Muscle of arm (tissue), 12 donors: Measurements from ENCODE around the gene MYD88. TPM values are rescaled to one million over a fixed set of nuclear protein-coding genes. Genes with fewer than 3 reads are reported as not detected.

ENCODE experiments used
- DNase-seq: peaks from one replicate; pipeline ENCODE4 v3.0.0-alpha.2; 2013
- polyA plus RNA-seq, 12 donors: library from polyadenylated mRNA; unstranded; fragments of 120-200 nt; gene quantifications; one replicate each; pipeline ENCODE4 v1.2.1, GENCODE V29; 2013; ENCODE audit not compliant: insufficient read length in 12 of 12

The MYD88 gene
- polyA plus RNA-seq, 12 donors: 15.4 to 38.2 (median 22.6) TPM; not detected in 1

- DNase-seq: no peak
Measured at GRCh38 chr3:38163117-38163840, 24.8 kb downstream of the MYD88 start.

GRCh38 chr3:38163841-38164642, 25.6 kb downstream of the MYD88 start:
- no peak for DNase-seq

- no peak for DNase-seq
Measured at GRCh38 chr3:38164643-38164951, 26.1 kb downstream of the MYD88 start.

DNA sequence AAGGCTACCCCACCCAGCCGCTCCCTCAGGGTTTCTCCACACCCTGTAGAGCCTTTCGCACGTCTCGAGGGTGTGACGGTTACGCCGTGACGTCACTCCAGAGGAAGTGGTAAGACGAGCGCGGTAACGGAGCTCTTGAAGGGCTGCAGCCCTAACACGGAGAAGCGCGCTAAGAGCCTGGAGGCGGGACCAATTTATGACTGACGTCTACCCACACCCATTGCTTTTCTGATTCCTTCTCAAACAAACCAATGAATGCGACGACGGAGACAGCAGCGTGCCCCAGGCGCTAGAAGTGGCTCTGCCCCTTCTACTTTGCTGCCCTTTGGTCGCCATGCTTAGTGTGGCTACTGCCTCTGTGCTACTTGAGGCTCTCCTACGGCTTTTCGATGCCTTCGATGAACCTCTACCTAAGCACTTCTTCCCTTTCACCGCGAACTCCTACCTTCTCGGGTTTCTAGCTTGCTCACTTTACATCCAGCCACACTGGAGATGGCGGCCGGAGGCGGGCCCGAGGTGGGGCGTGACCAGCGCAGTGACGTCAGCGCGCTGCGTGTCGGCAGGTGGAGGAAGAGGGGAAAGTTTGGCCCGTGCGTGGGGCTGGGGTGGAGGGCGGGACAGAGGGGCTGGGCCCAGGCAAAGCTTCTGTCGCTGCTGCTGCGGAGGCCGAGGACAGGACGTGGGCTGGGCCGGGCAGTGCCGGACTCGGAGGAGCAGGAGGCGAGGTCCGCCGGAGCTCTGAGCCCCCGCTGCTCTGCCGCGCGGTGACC, 26.7 kb downstream of the MYD88 start, which contains the start of gene OXSR1:
Gene OXSR1 (plus strand): TSS at position 586 of the 770 bp plus-strand sequence. CDS start 340 bp downstream, outside the sequence.
- peak; percentile 99 for DNase-seq

DNA sequence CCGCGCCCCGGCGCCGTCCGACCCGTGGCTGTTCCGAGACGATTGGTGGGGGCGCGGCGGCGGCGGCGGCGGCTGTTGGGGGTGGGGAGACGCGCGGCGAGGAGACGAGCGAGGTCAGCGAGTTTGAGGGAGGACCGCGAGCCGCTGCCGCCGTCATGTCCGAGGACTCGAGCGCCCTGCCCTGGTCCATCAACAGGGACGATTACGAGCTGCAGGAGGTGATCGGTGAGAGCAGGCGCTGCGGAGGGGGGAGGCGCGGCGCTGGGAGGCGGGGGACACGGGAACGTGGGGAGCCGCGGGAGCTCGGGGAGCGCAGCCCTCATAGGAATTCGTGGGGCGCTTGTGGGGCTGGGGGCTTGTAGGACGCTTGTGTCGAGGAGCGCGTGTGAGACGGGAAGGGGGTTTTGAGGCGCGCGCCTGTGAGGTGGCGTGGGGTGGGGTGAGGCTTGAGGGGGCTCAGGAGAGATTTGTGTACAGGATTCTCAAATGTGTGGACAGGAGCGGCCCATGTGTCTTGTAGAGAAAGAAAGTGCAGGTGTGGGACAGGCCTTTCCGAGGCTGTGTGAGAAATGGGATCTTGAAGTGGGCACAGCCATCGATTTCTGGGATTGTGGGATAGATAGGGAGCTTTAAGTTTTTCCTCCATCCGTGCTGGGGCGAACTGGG, 27.4 kb downstream of the MYD88 start:
- peak; percentile 30 for DNase-seq

- DNase-seq: no peak
Measured at GRCh38 chr3:38167591-38167990, 29.1 kb downstream of the MYD88 start.

- DNase-seq: no peak
Measured at GRCh38 chr3:38168151-38169026, 29.9 kb downstream of the MYD88 start.

GRCh38 chr3:38169027-38169317, 30.5 kb downstream of the MYD88 start:
- DNase-seq: no peak

DNA sequence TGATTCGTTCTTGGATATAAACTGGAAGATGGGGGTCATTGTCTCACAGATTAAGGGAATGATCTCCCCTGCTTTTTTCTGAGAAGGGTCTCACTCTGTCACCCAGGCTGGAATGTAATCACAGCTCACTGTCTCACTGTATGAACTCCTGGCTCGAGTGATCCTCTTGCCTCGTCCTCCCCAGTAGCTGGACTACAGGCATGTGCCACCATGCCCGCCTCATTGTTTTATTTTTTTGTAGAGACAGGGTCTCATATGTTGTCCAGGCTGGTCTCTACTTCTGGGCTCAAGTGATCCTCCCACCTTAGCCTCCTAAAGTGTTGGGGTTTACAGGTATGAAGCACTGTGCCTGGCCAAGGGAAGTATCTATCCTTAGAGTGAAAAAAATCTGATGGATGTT, 32.3 kb downstream of the MYD88 start:
- DNase-seq: no peak

DNA sequence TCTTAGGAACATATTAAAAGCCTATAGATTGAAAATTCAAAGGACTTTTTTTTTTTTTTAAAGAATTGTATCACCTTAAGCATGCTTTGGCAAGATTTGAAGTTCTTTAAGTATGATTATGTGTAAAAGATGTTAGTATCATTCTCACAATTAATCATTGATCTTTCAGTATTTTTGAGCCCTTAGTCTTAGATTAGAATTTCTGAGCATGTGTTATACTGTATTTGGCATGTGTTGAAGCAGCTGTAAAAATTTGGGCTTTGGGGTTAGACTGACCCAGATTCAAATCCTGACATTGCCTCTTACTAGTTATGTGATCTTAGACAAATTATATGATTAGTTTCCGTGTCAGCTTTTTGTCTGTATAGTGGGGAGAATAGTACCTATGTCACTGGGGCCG, 33.2 kb downstream of the MYD88 start:
- DNase-seq: no peak

GRCh38 chr3:38173834-38174418, 35.5 kb downstream of the MYD88 start:
- no peak for DNase-seq

- DNase-seq: no peak
Measured at GRCh38 chr3:38177181-38177580, 38.7 kb downstream of the MYD88 start.

DNA sequence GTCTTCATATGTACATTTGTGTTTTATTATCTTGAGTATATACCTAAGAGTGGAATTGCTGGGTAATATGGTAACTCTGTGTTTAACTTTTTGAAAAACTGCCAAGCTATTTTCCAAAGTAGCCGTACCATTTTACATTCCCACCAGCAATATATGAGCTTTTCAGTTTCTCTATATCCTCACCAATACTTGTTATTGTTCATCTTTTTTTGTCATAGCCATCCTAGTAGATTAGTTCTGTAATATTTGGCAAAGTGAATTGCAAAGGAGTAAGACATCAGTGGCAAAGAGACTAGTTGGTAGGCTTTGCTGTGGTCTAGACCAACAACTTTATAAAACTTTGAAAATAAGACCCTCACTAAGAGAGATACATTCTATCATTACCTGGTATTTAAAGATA, 48.3 kb downstream of the MYD88 start:
- DNase-seq: no peak

GRCh38 chr3:38190481-38190881, 52.0 kb downstream of the MYD88 start:
- DNase-seq: no peak

Other genes with a start within 250 kb of the MYD88 start
- 10 to 100 TPM in 2 of 12 donors, 1 to 10 TPM in 9, not detected in 1; 4.4 to 24.2 (median 5.9) TPM for gene VILL, start 147.9 kb upstream of the MYD88 start, polyA plus RNA-seq
- gene PLCD1, start 109.0 kb upstream of the MYD88 start, polyA plus RNA-seq: 10 to 100 TPM in 9 of 12 donors, 1 to 10 TPM in 2, not detected in 1; 8.7 to 29.9 (median 13.0) TPM
- gene DLEC1, start 99.5 kb upstream of the MYD88 start, polyA plus RNA-seq: 1 to 10 TPM in 1 of 12 donors, under 1 TPM in 9, not detected in 2; 0.14 to 1.1 (median 0.49) TPM
- gene ACAA1, start 1.5 kb upstream of the MYD88 start, polyA plus RNA-seq: 10 to 100 TPM in 11 of 12 donors, not detected in 1; 24.5 to 48.2 (median 29.1) TPM
- gene OXSR1, start 26.9 kb downstream of the MYD88 start, polyA plus RNA-seq: 10 to 100 TPM in 11 of 12 donors, not detected in 1; 27.4 to 39.5 (median 37.7) TPM
- gene SLC22A13, start 127.2 kb downstream of the MYD88 start, polyA plus RNA-seq: under 1 TPM in 9 of 12 donors, not detected in 3; 0.12 to 0.30 (median 0.15) TPM
- under 1 TPM in 9 of 12 donors, not detected in 3; 0.12 to 0.49 (median 0.16) TPM for gene SLC22A14, start 143.6 kb downstream of the MYD88 start, polyA plus RNA-seq
- 1 to 10 TPM in 11 of 12 donors, not detected in 1; 2.8 to 9.0 (median 3.5) TPM for gene XYLB, start 208.1 kb downstream of the MYD88 start, polyA plus RNA-seq